CD4-positive, alpha-beta T cell treated with Interleukin-10 for 1 hour (primary cell): ENCODE results near the gene PML.

Experiments used
- DNase-seq: peaks from one replicate; pipeline ENCODE4 v3.0.0-alpha.2; 2020

Gene PML, protein sequence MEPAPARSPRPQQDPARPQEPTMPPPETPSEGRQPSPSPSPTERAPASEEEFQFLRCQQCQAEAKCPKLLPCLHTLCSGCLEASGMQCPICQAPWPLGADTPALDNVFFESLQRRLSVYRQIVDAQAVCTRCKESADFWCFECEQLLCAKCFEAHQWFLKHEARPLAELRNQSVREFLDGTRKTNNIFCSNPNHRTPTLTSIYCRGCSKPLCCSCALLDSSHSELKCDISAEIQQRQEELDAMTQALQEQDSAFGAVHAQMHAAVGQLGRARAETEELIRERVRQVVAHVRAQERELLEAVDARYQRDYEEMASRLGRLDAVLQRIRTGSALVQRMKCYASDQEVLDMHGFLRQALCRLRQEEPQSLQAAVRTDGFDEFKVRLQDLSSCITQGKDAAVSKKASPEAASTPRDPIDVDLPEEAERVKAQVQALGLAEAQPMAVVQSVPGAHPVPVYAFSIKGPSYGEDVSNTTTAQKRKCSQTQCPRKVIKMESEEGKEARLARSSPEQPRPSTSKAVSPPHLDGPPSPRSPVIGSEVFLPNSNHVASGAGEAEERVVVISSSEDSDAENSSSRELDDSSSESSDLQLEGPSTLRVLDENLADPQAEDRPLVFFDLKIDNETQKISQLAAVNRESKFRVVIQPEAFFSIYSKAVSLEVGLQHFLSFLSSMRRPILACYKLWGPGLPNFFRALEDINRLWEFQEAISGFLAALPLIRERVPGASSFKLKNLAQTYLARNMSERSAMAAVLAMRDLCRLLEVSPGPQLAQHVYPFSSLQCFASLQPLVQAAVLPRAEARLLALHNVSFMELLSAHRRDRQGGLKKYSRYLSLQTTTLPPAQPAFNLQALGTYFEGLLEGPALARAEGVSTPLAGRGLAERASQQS

DNA sequence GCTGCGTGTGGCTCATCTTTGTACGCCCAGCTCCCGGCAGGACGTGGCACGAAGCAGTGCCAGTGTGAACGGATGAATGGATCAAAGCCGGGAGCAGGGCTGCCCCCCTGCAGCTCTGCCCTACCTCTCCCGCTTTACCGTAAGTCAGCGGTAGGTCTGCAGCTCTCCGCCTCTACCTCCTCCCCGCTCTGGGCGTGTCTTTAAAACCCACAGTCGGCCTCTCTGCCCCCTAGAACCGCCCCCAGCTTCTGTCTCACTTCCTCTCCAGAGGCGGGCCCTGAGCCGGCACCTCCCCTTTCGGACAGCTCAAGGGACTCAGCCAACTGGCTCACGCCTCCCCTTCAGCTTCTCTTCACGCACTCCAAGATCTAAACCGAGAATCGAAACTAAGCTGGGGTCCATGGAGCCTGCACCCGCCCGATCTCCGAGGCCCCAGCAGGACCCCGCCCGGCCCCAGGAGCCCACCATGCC lies at the start of gene PML:
Gene PML, plus strand, starts transcription at position 304 of the 471 bp plus-strand sequence. Its CDS starts 97 bp downstream, at position 401.
- DNase-seq = peak; percentile 95

DNA sequence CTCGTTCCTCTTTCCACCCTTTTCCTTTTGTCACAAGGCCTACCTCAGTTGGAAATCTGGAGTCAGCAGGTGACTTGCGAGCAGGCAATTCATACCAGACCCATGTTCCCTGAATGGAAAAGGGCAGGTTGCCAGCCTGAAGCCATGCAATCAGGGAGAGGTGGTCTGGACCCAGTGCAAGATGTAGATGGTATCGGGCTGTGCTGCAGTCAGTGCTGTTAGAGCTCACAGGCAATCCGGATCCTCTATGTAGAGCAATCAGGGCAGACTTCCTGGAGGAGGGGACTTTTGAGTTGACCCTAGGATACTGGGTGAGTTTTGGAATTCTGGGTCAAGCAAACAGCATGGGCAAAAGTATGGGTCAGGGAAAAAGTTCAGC lies 49.4 kb upstream of the PML start:
- DNase-seq = no peak

DNA sequence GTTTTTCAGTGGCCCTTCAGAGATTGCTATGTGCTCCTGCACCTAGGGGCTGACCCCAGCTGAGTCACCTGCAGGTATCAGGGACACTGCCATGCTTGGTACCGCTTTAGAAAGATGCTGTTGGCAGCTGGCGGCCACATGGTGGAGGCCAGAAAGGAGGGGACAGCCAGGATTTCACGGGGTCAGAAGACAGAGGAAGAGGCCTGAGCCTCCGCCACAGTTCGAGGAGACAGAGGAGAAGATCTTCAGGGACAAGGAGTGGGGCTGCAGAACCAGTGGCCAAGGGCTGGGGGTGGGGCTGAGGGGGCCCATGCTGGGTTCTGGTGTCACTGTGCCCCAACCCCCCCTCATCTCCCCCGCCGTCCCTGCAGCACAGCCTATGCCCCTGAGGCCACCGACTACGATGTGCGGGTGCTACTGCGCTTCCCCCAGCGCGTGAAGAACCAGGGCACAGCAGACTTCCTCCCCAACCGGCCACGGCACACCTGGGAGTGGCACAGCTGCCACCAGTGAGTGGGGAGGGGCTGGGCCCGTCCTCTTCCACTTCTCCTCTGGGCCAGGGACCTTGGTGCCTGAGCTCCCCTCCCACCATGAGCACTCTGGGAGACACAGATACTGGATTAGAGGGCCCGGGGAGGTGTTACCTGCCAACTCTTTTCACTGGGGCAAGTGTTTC lies 48.3 kb upstream of the PML start:
- no peak for DNase-seq

DNA sequence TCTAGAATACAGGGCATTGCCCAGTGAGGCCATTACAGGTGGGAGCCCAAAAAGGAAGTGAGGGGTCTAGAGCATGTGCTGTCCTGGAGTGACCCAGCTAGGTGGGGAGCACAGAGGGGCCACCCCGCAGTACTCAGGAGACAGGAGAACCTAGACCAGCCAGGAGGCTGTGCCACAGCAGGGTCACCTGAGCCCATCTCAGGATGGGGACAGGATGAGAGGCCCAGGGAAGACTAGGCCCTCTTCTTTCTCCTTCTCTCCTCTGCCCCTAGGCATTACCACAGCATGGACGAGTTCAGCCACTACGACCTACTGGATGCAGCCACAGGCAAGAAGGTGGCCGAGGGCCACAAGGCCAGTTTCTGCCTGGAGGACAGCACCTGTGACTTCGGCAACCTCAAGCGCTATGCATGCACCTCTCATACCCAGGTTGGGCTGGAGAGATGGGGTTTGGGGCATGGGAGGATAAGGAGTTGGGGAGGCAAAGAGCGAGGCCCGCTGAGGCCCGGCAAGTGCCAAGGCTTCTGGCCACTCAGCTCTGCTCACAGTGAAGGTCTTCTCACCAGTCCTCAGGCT lies 47.6 kb upstream of the PML start:
- no peak for DNase-seq

DNA sequence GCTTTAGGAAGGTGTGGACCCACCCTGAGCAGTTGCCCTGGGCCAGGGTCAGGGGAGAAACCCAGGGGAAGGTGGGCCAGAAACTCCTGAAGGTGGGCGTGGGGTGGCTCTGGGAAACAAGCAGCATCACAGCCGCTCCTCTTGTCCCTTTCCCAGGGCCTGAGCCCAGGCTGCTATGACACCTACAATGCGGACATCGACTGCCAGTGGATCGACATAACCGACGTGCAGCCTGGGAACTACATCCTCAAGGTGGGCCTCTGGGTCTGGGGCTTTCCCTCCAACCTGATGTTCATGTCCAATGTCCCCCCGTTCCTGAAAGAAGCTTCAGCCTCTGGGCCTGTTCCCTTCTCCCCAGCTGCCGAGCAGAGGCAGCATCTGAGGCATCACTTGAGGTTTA lies 46.9 kb upstream of the PML start:
- no peak for DNase-seq

DNA sequence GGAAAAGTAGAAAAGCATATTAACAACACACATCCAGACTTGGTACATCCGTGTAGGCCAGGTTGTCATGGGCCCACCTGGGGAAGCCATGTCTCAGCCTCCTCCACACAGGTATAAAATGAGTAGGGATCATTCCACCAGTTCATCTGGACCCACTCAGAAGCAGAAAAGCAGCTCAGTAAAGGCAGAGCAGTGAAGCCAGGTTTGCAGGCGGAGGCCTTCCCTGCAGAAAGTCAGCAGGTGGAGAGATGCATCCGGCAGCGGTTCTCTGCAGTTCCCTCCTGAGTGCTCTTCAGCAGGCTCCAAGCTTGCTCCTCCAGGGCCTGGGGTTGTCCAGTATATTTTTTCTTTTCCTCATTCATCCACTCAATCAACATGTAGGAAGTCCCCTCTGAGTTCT lies 46.1 kb upstream of the PML start:
- DNase-seq = no peak

DNA sequence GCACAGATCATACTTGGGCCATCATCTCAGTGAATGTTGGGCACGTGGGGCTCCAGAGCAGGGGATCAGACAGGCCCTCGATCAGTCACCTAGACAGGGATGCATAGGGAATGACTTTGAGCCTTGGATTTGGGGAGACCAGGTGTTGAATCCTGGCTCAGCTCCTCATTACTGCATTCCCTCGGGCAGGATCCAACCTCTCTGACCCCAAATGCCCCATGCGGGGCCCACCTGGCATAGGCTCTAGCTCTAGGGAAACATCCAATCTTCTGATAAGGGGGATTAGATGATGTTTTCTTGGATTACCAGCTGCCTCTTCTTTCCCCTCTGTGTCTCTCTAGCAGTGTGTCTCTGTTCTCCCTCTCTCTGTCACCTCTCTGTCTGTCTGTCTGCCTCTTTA lies 45.5 kb upstream of the PML start:
- DNase-seq = no peak

DNA sequence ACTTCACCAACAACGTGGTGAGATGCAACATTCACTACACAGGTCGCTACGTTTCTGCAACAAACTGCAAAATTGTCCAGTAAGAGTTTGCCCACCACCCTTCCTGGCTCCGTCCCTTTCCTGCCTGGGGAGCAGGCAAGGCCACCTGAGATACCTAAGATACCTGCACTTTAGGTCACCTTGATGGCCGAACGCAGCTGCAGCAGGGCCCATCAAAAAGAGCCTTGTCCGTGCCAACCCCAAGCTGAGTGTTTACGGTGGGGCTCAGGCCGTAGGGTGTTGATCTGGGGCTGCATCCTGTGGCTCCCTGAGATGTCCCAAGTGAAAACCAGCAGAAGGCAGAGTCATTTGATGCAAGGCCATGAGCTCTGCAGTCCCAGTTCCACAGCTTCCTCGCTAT lies 45.0 kb upstream of the PML start:
- DNase-seq = no peak

DNA sequence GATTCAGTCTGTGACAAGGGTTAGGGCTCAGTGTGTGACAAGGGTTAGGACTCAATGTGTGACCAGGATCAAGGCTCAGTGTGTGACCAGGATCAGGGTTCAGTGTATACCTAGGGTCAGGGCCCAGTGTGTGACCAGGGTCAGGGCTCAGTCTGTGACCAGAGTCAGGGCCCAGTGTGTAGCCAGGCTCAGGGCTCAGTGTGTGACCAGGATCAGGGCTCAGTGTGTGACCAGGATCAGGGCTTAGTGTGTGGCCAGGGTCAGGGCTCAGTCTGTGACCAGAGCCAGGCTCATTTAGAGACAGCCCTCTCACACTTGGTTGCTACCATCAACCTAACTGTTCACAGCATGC lies 44.1 kb upstream of the PML start:
- no peak for DNase-seq

DNA sequence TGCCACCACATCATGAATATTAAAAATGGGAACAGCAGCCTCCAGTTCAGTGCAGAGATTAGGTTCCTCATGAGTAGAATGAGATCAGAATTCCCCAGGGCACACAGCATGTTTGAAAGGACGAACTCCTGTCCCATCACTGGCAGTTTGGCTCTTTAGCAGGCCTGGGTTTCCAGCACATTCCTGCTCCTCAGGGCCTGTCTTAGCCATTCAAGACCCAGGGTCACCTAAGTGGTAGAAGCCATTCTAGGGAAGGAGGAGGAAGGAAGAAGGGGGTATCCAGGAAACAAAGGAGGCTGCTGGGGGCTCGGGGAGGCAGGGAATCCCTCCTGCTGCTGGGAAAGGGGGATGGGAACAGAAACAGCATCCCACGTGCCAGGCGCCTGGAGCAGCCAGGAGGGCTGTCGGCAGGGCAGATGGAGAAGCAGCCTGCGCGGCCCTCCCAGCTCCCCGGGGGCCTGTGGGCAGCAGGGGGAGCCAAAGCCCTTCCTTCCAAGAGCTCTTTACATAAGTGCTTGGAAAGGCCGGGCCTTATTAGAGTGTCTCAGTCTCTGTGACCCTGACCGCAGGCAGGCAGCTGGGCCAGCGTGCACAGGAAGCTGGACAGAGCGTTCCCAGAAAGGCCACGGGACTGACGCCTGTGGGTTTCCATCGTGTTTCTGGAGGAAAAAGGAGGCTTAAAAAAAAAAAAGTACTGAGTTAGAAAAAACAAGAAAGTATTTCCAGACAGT lies 43.5 kb upstream of the PML start:
- peak; percentile 73 for DNase-seq

DNA sequence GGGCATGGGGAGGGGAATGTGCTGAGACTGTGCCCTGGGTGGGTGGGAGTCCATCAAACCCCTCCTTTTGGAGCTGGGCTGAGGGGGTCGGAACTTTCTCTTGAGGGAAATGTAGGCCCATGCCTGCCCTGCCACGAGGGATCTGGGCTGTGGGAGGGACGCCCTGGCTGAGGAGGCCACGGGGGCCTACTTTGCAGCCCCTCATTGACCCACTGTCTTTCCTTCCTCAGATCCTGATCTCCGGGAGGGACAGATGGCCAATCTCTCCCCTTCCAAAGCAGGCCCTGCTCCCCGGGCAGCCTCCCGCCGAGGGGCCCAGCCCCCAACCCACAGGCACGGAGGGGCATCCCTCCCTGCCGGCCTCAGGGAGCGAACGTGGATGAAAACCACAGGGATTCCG lies 42.9 kb upstream of the PML start:
- no peak for DNase-seq

DNA sequence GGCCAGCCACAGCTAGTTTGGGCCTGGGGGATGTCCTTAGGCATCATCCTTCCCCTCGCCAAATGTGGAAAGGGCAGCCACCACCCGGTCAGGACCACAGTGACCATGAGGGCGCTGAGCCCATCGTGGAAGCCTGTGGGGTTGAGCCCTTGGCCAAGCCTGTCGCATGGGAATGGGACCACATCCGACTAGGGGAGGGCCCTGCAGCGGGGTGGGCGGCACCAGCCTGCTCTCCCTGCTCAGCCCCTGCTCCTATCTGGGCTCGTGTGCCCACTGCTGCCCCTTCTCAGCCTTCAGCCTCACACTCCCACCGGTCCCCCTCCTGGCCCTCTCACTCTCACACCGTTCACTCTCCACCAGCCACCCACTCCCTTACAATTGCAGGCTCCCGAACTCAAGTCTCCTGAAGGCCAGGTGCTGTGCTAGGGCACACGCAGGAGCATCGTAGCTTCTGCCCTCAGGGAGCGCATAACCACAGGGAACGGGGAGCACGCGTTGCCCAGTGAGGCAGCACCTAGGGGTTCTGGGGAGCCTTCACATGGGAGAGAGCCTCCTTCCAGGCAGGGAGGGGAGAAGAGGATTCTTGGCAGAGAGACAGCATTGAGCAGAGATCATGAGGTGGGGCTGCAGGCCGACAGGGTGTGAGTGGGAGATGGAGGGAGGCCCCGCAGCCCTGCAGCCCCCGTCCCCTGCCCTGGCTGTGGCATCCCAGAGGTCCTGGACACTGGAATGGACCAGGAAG lies 42.2 kb upstream of the PML start:
- no peak for DNase-seq

DNA sequence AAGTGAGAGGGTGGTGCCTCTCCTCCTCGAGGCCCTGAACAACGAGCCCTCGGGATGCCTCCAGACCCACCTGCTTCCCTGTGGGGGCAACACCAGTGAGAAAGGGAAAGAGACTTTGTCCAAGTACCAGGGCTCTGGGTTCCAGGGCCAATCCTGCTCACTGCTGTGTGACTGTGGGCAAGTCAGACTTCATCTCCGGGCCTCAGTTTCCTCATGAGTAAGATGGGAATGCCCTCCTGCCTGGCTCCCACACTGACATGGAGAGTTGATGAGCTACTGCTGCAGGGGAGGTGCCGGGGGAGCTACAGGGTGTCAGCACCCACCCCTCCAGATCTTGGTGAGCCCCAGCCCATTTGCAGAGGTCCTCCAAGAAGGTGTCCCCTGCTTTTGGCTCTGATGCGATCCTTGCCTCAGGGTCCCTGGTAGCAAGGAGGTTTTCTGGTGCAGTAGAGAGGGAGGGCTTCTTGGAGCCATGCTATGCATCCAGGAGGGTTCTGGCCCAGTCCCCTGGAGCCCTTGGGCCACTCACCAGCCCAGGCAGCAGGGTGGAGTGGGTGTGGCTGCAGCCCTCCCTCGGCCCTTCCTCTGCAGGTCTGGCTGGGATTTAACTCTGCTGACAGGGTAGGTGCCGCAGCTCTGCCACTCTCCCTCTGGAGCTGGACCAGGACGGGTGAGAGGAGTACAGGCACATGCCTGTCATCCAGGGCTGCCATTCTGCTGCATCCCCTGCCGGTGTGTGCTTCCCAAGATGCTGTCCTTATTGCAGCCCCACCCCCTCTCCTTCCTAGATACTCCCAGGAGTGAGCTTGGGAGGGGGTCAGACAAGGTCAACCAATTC lies 41.4 kb upstream of the PML start:
- no peak for DNase-seq

DNA sequence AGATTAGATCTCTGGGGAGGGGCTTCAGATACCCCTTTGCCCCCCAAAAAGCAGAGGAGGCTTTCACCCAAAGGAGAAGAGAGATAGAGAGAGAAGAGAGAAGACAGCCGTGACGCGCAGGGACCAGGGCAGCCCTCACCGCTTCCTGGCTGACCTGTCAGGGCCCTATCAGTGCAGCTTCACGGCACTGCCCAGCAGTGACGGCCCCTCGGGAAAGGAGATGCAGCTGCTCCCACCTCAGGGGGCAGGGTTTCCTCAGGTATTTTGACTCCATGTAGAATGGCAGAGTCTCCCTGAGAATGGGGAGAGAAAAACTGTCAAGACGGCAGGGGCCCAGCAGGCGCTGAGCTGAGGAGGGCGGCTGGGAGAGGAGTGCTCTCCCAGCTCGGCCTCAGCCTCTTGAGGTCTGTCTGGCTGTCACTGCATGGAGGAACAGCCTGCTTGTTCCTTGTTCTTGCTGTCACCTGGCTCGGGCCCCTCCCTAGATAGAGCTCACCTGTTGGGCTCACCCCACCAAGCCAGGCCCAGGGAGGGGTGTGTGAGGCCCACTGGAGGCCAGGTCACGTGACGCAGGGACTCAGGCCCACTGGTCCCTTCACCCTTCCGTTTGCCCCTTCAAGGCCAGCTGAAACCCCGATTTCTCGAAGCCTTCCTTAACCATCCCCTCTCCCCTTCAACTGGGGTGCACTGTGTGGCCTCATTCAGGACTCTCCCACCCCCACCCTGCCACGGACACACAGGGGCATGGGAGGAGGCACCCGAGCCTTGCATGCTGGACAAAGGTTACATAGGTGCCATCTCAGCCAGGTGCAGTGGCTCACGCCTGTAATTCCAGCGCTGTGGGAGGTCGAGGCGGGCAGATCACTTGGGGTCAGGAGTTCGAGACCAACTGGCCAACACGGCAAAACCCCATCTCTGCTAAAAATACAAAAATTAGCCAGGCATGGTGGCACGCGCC lies 40.0 kb upstream of the PML start:
- DNase-seq = no peak

DNA sequence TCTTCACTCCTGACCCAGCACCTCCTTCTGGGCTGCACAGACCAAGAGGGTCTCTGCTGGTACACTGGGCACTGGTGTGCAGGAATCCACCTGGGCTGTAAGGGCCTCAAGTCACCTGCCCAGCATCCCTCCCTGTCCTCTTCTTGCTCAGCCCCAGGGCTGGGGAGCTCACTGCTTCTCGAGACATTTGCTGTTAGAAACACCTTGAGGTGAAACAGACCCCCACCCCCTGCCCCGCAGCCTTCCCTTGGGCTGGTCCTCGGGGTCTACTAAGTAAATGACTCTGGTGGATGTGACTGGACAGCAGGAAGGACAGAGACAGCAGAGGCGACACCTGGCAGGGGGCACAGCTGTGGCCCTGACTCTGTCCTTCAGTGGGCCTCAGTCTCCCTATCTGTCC lies 39.2 kb upstream of the PML start:
- DNase-seq = no peak

DNA sequence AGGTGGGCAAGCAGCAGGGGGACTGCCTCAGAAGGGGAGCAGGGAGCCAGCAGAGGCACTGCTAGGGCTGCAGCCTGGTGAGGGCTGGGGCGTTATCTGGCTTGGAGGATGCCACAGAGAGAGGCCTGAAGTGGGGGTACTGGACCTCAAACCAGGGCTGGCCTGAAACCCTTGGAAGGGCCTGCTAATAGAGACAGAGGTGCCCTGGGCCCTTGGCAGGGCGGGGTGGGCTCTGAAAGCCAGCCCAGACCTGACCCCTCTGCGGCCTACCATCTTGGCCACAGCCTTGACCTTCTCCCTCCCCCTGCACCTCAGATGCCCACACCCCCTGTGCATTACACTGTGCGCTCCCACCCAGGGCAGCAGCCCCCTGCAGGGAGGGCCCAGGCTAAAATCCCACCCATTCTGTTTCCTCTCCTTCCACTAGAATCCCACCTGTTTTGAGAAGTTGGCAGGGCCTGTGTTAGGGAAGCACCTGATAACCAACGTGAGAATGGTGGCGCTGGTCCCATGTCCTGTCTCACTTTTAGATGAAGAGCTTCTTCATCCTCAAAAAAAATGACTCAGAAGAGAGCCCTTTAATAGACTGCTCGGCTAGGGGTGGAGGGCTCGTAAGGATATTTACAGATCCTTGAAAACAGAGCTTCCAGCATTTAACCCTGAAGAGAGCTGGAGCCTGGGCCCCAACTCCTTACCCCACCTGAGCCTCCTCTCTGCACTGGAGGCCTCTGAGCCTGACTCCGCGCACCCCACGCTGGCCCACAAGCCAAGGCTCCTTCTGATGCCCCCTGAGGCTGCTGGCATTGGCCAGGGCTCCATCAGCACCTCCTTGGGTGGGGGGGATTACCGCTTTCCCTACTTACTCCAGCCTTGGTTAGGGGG lies 38.4 kb upstream of the PML start:
- no peak for DNase-seq

DNA sequence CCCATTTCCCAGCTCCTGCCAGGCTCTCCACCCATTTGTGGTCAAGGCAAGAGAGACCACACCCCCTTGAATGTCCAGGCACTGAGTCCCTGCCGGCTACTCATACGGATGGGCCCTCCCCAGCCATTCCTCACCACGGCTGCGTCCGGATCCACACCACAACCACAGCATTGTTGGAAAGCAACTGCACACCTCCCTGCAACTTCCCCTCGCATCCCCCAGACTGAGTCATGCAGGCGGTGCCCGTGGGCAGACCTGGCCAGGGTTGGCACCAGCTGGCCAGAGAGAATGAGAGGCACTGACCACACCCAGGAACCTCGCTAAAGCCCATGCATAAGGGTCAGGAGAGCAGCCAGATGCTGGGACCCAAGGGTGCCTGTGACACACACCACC lies 37.8 kb upstream of the PML start:
- DNase-seq = no peak

DNA sequence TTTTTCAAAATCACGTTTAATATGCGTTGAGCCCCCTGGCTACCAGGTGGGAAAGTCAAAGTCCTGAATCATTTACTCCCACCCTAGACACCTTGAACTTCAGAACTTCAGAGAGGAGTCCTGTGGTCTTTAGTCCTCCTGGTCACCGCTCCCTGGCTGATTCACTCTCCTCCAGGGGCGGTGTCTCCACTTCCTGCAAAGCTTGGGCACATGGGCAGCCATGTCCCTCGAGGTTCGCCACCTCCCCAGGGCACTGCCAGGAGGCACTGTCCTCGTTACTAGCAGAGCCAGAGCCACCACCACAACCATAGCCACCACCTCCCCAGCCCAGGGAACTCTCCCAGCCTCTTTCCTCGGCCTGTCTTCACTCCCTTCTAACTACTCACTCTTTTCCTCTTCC lies 37.2 kb upstream of the PML start:
- no peak for DNase-seq

DNA sequence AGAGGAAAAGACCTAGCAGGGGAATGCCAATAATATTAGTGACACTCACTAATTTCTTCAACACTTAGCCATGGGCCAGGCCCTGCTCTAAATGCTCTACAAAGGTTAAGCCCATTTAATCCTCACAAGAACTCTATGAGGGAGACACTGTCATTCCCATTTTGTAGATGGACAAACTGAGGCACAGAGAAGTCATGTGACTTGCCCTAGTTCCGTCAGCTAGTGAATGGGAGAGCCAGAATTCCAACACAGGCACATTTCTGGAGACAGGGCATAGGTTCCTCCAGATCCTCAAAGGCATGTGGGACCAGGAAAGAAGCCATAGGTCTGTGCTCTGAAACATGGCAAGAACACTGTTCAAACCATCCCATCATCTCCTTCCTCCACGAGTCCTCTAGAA lies 36.7 kb upstream of the PML start:
- no peak for DNase-seq
